Sciatic nerve (tissue), 2 donors: Measurements from ENCODE around the gene NAV3. TPM values are rescaled to one million over a fixed set of nuclear protein-coding genes. Genes with fewer than 3 reads are reported as not detected.

ENCODE experiments used
- ATAC-seq: fragments of 200-7000 bp; cut with Tn5 transposase; one replicate; pipeline ENCODE4 v1.9.1; 2020; ENCODE audit warnings: mild to moderate bottlenecking, moderate library complexity
- DNase-seq: peaks from one replicate; pipeline ENCODE4 v3.0.0-alpha.2; 2020; ENCODE audit warnings: low spot score
- intact Hi-C: fragments of 100-400 bp; cut with DNase I; formaldehyde crosslinking; loops from one replicate; pipeline ENCODE4 v1.14.2; 2022
- total RNA-seq: library from RNA; stranded (reverse); fragmentation: NEBNext Ultra II Directional; extraction: Animal tissue kit (Norgen Biotek cat#: 25700); gene quantifications from one replicate; pipeline ENCODE4 v1.2.1, GENCODE V29; 2021
- donor health status: DM: no; HTN: no; CAD: no.
- donor health status: DM: no; HTN: no; CAD: no.

Gene NAV3
- total RNA-seq, 1 donor from 2014 or later, result 50.9 TPM

DNA sequence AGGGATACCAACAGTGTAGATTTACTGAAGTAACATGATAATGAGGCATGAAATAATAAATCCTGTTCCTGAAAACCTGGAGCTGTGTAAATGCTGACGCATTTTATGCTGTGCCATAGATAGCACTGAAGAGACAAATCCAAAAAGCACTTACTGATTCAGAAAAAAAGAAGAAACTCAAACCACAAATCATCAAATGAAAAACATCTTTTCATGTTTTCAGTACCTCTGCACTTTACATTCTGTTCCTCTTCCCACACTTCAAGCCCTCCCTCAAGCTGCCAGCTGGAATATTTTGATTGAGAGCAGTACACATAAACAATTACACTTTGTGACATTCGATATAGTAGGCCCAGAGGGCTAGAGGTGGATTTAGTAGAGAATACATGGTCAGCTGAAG, 362.3 kb downstream of the NAV3 start:
- intact Hi-C loops, result no loop called here
- DNase-seq (no peak), ATAC-seq (no peak)

DNA sequence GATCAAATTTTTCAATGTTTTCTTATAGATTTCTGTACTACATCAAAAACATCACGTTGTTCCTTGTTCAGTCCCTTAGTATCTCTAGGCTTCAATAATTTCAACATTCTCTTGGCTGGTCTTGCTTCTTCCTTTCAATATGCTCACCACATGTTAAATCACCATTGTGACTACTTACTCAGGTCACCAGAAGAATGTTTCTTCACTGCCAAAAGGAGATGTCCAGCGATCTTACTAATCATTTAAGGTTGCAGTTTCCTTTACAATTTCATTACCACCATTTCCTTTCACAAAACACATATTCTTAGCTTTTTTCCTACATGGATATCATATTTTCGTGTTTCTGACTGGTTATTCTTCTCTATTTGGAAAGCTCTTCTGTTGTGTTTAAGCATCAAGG, 363.8 kb downstream of the NAV3 start:
- no peak for ATAC-seq
- intact Hi-C loops, result no loop called here
- DNase-seq, result no peak

DNA sequence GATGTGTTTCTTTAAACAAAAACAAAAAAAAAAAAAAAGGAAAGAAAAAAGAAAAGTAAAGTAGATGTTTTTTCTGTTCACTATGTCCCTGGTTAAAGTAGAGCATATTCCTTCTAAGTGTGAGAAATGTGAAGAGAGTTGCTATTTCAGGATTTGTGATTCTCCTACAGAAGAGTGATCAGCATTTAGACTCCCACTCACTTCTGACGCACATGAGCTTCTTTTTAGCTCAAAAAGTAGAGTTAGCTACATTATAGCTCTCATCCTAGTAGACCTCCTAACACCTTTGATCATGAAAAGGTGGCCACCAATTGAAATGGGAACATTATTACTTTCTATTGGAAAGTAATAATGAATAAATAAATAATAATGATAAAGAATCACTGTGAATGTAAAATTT, 368.2 kb downstream of the NAV3 start:
- ATAC-seq, result no peak
- intact Hi-C loops, result no loop called here

DNA sequence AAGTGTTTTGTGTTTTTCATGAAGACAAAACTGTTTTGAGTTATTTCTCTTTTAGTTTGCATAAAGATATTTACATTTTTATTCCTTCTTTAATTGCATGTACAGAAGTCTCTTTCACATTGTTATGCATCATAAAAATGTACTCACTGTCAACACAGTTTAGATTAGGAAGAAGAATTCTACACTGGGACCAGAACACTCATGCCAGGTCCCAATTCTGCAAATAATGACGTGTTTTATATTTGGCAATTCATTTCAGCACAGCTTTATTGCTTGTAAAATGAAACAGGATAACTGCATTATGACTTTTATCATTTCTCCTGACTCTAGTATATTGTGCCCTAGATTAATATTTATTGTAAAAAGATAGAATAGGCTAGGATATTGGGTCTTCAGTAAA, 369.2 kb downstream of the NAV3 start:
- intact Hi-C loops, result no loop called here
- no peak for DNase-seq
- no peak for ATAC-seq

More for the DNA sequence above, 368.2 kb downstream of the NAV3 start:
- DNase-seq, result no peak

DNA sequence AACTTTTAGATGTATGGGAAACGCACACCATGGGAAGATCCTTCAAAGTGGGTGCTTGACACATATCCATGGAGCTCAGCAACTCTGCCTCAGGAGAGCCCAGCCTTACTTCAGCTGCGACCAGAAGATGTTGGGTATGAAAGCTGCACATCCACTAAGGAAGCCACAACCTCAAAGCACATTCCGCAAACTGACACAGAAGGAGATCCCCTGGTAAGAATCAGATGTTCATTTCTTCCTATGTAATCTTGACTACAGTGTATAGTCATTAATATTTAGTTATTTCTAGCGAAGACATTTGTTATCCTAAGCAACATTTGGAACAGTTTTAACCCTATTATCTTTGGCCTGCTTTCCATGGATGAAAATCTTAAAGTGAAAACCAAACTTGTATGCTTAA, 374.2 kb downstream of the NAV3 start:
- intact Hi-C loops, result no loop called here
- ATAC-seq (no peak), DNase-seq (no peak)

DNA sequence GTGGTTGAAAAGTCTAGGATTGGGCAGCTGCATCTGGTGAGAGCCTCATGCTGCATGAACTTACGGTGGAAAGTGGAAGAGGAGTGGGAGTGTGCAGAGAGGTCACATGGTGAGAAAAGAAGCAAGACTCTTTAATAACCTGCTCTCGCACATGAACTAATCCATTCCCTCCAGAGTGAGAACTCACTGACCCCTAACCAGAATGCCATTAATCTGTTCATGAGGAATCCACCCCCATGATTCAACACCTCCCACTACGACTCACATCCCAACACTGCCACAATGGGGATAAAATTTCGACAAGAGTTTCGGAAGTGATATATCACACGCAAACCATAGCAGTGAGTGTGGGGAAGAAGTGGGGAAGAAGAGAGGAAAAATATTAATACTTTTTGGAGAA, 377.4 kb downstream of the NAV3 start:
- no peak for DNase-seq

DNA sequence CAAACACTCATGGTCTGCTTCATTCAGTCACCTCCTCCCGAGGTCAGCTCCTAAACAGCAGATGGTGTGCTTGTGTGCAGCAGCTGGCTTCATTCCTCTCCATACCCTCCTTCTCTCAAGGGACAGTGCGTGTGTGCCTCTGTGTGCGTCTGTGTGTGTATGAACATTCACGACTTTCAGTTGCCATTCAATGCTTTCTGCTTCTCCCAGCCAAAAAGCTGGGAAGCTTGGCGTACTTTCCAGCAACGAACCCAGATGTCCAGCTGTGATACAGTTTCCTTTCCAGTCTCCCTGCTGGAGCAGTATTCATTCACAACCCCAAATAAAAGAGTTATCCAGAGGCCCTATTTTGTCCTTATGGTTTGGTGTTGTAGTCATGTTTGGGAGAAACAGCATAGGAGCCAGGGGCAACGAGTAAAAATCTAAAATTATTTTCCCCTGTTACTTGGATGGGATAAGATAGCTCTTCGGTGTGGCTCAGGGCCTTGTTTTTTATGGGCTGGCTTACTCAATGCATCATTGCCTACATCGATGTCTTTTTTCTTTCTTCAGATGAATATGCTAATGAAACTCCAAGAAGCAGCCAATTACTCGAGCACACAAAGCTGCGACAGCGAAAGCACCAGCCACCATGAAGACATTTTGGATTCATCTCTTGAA, 379.3 kb downstream of the NAV3 start:
- intact Hi-C loops, result no loop called here
- ATAC-seq (peak; percentile 45), DNase-seq (no peak)

More for the DNA sequence above, 377.4 kb downstream of the NAV3 start:
- no peak for ATAC-seq
- intact Hi-C loops, result no loop called here

DNA sequence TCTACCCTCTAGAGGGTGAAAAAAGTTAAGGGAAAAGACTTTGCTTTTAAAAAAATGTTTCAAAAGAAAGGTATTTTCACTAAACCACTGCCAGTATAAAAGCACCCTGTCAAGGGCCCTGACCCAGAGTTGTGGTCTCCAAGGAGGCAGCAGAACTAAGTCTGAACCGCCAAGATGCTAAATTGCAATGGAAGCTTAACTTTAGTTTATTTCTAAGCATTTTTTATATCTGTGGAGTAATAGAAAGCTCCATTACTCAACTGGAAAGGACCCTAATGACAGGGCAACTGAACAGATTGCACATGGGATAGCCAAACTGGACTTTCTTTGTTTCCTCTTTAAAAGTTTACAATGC, 379.8 kb downstream of the NAV3 start:
- no peak for ATAC-seq
- intact Hi-C loops, result no loop called here
- no peak for DNase-seq

DNA sequence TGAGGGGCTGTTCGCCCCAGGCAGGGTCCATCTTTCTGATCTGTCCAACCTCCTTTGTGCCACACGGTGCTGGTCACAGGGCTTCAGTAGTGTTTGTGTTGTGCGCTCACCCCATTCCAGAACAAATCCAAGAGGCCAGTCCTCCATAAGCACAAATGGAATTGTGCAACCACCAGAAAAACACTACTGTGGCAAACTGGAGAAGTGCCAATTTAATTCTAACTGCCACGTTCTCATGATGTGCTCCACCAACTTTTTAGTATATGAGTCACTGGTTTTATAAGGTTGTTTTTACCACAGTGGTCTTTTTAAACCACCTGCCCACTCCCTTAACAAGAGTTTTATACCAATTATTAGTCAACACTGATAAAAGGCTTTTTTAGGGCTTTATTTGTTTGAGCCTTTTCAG, 380.2 kb downstream of the NAV3 start:
- DNase-seq (no peak), ATAC-seq (peak; percentile 55)
- intact Hi-C loops, result no loop called here

DNA sequence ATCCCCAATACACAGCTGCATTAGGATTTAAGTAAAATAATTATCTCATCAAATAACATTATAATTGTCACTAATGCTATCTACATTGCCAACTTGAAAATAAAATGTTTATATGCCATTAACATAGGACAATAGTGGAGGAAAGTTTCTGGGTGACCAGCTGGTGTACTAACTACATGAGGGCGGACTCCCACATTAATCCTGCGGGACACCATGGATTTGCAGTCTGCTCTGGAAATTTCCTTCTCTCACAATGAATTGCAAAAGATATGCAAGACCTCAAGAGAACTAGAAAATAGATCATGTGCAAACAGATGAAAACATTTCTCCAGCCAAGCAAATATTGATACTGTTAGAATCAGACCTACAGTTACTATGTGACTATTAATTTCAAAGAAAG, 390.1 kb downstream of the NAV3 start:
- ATAC-seq (peak; percentile 34), DNase-seq (no peak)
- intact Hi-C loops, result no loop called here

DNA sequence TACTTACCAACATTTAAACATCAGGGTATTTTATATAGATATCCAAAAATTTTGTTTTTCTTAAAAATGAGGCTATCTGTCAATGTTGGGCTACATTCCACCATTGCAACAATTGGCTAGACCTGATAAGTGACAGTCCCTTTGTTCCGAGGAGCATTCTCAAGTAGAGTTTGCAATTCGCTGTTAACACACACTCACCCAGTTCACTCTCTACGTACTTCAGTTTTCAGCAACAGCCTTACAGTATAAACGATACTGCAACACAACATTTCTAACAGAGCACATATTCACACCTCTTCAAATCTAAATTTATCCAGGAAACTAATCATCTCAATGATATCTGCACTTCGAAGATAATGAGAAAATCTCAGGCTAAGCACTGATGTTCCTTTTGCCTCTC, 393.5 kb downstream of the NAV3 start:
- ATAC-seq, result no peak
- DNase-seq, result no peak

DNA sequence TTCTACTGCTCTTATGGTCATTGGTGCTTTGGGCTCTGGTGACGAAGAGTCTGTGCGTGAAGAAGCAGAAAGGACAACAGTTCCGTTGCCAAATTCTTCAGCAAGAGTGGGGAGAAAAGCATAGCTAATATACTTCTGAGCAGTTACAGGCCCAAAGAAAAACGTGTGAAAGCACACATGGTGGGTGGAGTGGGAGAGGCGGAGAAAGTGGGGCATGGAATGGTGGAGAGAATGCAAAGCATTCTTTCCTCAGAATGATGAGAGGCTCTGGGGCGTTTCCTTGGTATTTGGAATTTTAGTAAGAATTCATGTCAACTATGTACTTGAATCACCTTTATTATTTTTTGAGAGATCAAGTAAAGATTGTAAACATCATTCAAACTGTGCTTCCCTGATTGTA, 396.1 kb downstream of the NAV3 start:
- intact Hi-C loops, result no loop called here
- DNase-seq (no peak), ATAC-seq (no peak)

More for the DNA sequence above, 393.5 kb downstream of the NAV3 start:
- intact Hi-C loops, result no loop called here

DNA sequence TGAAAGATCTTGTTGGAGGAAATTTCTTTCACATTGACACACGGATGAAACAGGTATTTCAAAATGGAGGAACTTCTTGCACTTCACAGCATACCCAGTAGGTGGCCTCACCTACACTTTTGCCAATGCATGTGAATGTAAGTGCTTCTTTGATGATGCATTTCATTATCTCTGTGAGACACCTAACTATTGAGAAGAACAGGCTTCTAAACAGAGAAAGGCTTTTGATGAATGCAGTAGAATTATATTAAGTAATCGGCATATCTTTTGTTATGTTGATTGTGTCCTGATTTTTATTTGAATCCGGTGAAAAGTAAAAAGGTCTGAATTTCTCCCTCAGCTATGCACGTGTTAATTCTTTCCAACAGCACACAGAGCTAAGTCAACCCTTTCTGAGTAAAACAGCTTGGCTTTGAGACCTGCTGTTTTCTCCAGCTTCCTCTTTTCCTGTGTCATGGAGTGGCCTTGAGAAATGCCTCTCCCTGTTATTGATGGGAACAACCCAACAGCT, 399.0 kb downstream of the NAV3 start:
- DNase-seq (no peak), ATAC-seq (peak; percentile 28)
- intact Hi-C loops, result no loop called here

DNA sequence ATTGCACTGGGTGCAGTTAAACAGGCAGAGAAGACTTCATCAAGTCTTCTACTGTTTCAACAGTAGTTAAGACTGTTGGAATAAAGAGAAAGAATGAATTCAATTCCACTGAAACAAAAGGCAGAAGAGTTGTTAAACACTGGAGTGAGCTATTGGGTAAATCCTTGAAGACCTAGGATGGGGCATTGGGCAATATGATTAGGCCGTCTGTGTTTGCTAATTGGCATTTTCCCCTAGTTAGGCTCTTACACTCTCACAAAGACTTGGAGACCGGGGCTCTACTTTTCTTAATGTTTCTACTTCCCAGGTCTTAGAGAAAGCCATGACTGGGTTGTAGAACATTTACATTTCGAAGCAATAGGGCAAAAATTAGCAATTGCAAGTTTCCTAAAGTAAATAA, 402.1 kb downstream of the NAV3 start:
- intact Hi-C loops, result no loop called here
- DNase-seq (no peak), ATAC-seq (no peak)

DNA sequence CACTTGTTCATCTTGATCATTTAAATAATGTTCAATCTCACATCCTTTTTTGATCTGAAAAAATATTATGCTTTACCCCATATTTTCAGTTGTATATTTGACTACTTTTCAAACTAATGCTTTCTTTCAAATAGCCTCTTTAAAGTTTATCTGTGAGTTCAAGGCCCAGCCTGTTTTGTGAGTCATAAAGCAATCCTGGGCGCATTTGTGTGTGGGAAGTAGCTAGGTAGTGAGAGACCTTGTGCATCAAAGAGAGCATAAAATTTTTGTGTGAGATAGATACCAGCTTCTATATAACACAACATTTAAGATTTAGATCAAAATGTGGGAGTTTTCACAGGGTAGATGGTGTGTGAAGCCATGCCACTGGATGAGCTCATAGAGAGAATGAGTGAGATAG, 405.6 kb downstream of the NAV3 start:
- intact Hi-C loops, result no loop called here
- ATAC-seq (no peak), DNase-seq (no peak)

DNA sequence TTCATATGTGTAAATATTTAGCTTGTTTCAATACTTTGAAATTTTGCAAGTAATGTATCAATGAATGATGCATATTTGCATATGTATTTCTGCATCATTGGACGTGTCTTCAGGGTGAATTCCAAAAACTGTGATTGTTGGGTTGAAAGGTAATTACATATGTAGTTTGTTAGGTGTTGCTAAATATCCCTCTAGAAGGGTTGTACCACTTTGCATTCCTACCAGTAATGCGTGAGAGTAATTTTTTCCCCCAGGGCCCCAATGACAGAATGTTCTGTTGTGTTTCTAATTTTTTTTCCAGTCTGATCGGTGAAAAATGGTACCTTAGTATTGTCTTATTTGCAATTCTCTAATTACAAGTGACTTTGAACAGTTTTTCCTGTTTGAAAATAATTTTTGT, 408.9 kb downstream of the NAV3 start:
- intact Hi-C loops, result no loop called here
- ATAC-seq (no peak), DNase-seq (no peak)

DNA sequence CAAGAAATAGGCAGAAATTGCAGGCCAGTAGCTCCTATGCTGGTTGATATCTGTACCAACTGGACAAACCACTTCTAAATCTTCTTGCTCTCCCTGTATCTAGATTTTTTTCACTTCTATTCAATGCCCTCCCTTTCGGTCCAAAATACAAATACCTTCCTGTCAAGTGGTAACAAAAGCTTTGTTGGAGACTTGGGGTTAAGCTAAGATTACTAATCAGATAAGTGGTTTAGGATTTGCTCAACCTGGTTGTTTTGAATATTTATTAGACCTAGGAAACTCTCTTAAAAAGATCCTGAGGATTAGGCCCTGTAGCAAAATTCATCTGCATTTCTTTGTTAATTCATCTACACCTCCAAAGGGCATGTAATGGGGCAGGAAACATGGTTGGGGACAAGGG, 410.1 kb downstream of the NAV3 start:
- intact Hi-C loops, result no loop called here
- no peak for ATAC-seq
- no peak for DNase-seq

DNA sequence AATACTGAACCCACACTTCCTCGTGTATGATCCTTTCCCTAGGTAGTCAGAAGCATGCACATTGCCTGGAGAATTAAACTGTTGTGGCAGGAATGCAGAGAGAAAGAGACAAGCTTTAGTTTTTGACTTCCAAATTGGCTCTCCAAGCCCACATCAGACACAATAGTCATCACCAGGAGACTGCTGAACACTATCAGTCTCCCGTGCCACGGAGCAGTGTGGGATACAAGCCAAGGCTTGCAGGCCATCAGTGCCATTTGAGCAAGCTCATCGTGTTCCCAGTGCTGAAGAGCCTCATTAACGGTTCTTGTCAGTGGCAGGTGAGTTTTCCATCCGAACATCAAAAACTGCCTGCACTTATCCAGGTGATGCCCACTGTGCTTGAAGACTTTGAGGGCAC, 410.8 kb downstream of the NAV3 start:
- DNase-seq (no peak), ATAC-seq (no peak)
- intact Hi-C loops, result no loop called here

DNA sequence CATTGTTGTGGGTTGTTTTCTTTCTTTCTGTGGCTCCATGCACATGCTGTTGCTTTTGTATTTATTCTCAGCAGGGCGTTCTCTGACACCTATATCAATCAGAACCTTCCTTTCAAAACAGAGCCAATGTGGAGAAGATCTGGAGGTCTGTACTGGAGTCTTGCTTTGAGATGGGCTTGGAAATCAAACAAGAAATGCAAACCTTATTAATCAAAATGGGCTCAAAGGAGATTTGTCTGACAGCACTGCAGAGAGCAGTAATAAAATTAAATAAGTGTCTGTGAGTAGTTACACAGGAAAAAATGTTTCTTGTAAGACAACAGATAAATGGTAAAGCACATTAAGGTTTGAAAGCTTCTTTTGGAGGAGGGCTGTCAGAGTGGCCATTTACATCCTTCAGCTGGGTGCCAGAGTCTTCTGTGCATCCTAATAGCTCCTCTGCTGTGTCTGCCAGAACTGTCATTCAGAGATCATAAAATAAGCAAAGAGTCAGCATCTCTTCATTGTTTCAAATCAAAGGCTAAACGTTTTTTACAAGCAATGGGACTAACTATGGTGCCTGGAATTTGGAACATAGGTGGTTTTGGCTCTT, 414.3 kb downstream of the NAV3 start:
- DNase-seq (no peak), ATAC-seq (no peak)
- intact Hi-C loops, result no loop called here

DNA sequence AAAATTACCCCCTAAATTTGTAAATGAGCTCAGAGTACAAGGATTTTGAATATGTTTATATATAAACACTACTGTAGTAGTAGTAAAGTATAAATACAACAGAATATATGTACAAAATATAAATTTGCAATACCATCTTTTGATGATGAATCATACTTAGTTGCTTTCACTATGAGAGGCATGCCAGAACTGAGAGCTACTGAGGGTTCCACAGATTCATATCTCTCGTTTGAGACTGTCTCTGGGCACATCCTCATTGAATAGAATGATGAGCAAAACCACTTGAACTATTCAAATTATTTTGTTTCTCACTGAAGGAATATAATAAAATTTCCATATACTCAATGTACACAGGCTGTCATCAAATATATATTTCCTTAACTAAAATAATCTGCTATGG, 417.6 kb downstream of the NAV3 start:
- intact Hi-C loops, result no loop called here
- DNase-seq, result no peak
- no peak for ATAC-seq

DNA sequence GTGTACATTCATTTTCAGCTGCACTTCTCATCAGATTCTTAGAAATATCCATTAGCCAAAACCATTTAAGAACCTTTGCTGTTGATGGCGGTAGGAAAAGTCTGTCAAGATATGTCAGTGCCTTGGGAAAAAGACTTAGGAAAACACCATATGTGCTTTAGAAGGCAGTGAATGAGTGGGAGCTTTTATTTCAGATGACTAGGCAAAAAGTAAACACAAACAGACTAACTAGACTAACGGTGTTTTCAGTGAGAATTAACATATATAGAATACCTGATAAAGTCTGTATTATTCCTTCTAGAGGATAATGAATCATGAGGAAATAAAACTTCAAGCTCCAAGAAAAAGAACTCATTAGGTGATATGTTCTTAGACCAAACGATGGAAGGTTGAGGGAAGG, 418.9 kb downstream of the NAV3 start:
- no peak for ATAC-seq
- intact Hi-C loops, result no loop called here

More for the DNA sequence above, 418.9 kb downstream of the NAV3 start:
- DNase-seq, result no peak
